HG03175 (cell line): Measurements from ENCODE around the gene ACTR6.

Source experiments
- ATAC-seq: cut with Tn5 transposase; IDR thresholded peaks from one replicate; pipeline ENCODE4 v1.9.1; 2021; ENCODE audit warnings: mild to moderate bottlenecking, moderate library complexity; ENCODE audit not compliant: unreplicated experiment

ACTR6 gene

GRCh38 chr12:100265732-100266584 lies 65.3 kb downstream of the ACTR6 start:
- peak; percentile 8 for ATAC-seq

GRCh38 chr12:100266585-100266834 lies 65.9 kb downstream of the ACTR6 start:
- ATAC-seq: peak; percentile 82

- ATAC-seq: peak; percentile 92
These were observed 66.4 kb downstream of the ACTR6 start, which contains the start of the genes DEPDC4 and SCYL2 for GRCh38 chr12:100266835-100267602. Gene DEPDC4 (minus strand): TSS chr12:100267079. CDS start chr12:100267076, 3 bp downstream. Gene SCYL2 (plus strand): TSS chr12:100267177. CDS start chr12:100282971, 15,794 bp downstream.

- ATAC-seq: peak; percentile 12
These were observed 67.1 kb downstream of the ACTR6 start for GRCh38 chr12:100267603-100268281.

GRCh38 chr12:100268835-100269564 lies 68.4 kb downstream of the ACTR6 start:
- no peak for ATAC-seq

GRCh38 chr12:100273782-100274181 lies 73.2 kb downstream of the ACTR6 start:
- ATAC-seq: no peak
